Loucy (cell line): ENCODE results near the gene TMEM107.

Experiments used
- CTCF ChIP-seq: fragments of 200-600 bp; sonication (generic); conservative IDR thresholded peaks from 2 replicates; pipeline ENCODE4 v1.5.1; 2014; ENCODE audit warnings: mild to moderate bottlenecking, antibody characterized with exemption, low read length
- EZH2phosphoT487 ChIP-seq: fragments of 200-600 bp; IDR thresholded peaks from 2 replicates; pipeline ENCODE4 v1.6.1; 2018; ENCODE audit warnings: antibody characterized with exemption, mild to moderate bottlenecking, moderate library complexity, borderline replicate concordance

GRCh38 chr17:8138374-8138671 lies 37.9 kb downstream of the TMEM107 start:
- TF ChIP-seq CTCF (no peak), EZH2phosphoT487 (no peak)
